HepG2 (cell line): ENCODE results near the gene DRC3. TPM values are rescaled to one million over a fixed set of nuclear protein-coding genes. Genes with fewer than 3 reads are reported as not detected.

Experiments used
- KAT8 ChIP-seq: IDR thresholded peaks from 2 replicates; pipeline ENCODE4 v1.6.1; 2016; ENCODE audit warnings: missing genetic modification reagents, missing compliant biosample characterization
- KDM1A ChIP-seq: IDR thresholded peaks from 2 replicates; pipeline ENCODE4 v1.6.1; 2016; ENCODE audit warnings: missing compliant biosample characterization
- KDM6A ChIP-seq: IDR thresholded peaks from 2 replicates; pipeline ENCODE4 v1.6.1; 2016; ENCODE audit warnings: low read depth
- KMT2B ChIP-seq: IDR thresholded peaks from 2 replicates; pipeline ENCODE4 v1.6.1; 2016; ENCODE audit warnings: missing genetic modification reagents, missing compliant biosample characterization
- SALL1 ChIP-seq: sonication (generic); formaldehyde crosslinking; IDR thresholded peaks from 2 replicates; pipeline ENCODE4 v1.8.0; 2022; ENCODE audit warnings: mild to moderate bottlenecking, missing genetic modification reagents
- SIN3B ChIP-seq: fragments of 150-350 bp; IDR thresholded peaks from 2 replicates; pipeline ENCODE4 v1.6.1; 2014; ENCODE audit warnings: low read length
- SSRP1 ChIP-seq: IDR thresholded peaks from 2 replicates; pipeline ENCODE4 v1.6.1; 2016; ENCODE audit warnings: control low read depth
- TSC22D2 ChIP-seq: sonication (generic); formaldehyde crosslinking; IDR thresholded peaks from 2 replicates; pipeline ENCODE4 v1.5.1; 2020; ENCODE audit warnings: missing genetic modification reagents, mild to moderate bottlenecking, borderline replicate concordance
- ZBTB38 ChIP-seq: sonication (generic); formaldehyde crosslinking; IDR thresholded peaks from 2 replicates; pipeline ENCODE4 v1.5.1; 2020; ENCODE audit warnings: mild to moderate bottlenecking, missing genetic modification reagents
- ZNF3 ChIP-seq: IDR thresholded peaks from 2 replicates; pipeline ENCODE4 v1.7.0; 2017; ENCODE audit warnings: inconsistent platforms
- ZNF337 ChIP-seq: sonication (generic); formaldehyde crosslinking; IDR thresholded peaks from 2 replicates; pipeline ENCODE4 v1.5.1; 2020; ENCODE audit warnings: missing genetic modification reagents, low read depth, mild to moderate bottlenecking, borderline replicate concordance
- ZNF432 ChIP-seq: sonication (generic); formaldehyde crosslinking; IDR thresholded peaks from 2 replicates; pipeline ENCODE4 v1.5.0; 2020; ENCODE audit warnings: missing genetic modification reagents, mild to moderate bottlenecking, borderline replicate concordance
- ZNF775 ChIP-seq: sonication (generic); formaldehyde crosslinking; IDR thresholded peaks from 2 replicates; pipeline ENCODE4 v1.4.0; 2020; ENCODE audit warnings: missing genetic modification reagents, mild to moderate bottlenecking, moderate library complexity, borderline replicate concordance
- ZSCAN25 ChIP-seq: sonication (generic); formaldehyde crosslinking; IDR thresholded peaks from 2 replicates; pipeline ENCODE4 v1.8.0; 2022; ENCODE audit warnings: mild to moderate bottlenecking, missing genetic modification reagents
- polyA plus RNA-seq, 8 experiments: library from polyadenylated mRNA; depleted of rRNA in 3 of 8; stranded (reverse) in 7 of 8; unstranded in 1 of 8; fragments of >200 nt; fragmentation: Illumina TruSeq in 4 of 8; extraction: Trizol in 4 of 8; gene quantifications; 2 replicates each; pipeline versions ENCODE4 v1.2.1 to v1.2.3, GENCODE V29; 2011 to 2016; ENCODE audit warnings: low read depth in 4 of 8, missing spikeins in 1 of 8, mixed read lengths in 1 of 8; ENCODE audit not compliant: insufficient read depth in 1 of 8
- total RNA-seq, 5 experiments: library from RNA; depleted of rRNA; stranded (reverse); fragments of >200 nt; fragmentation: Illumina TruSeq; extraction: Trizol; gene quantifications; 2 replicates each; pipeline ENCODE4 v1.2.3, GENCODE V29; 2016; ENCODE audit warnings: low read depth in 1 of 5
- TF ChIP-seq, protein P1 (sequence below): sonication (generic); formaldehyde crosslinking; IDR thresholded peaks from 2 replicates; pipeline ENCODE4 v1.5.0; 2020; ENCODE audit warnings: mild to moderate bottlenecking, missing genetic modification reagents, borderline replicate concordance
- TF ChIP-seq, protein P2 (sequence below), 2 experiments: fragments of 450-650 bp in 1 of 2; sonication (generic) in 1 of 2; formaldehyde crosslinking; IDR thresholded peaks; 2 replicates each; pipeline versions ENCODE4 v1.5.0 to v1.8.0; 2020 to 2022; ENCODE audit warnings: mild to moderate bottlenecking in 1 of 2, missing genetic modification reagents in 1 of 2
- TF ChIP-seq, protein P3 (sequence below): fragments of 450-650 bp; IDR thresholded peaks from 2 replicates; pipeline ENCODE4 v1.6.1; 2017
- TF ChIP-seq, protein P4 (sequence below): sonication (generic); formaldehyde crosslinking; IDR thresholded peaks from 2 replicates; pipeline ENCODE4 v1.4.0; 2020; ENCODE audit warnings: missing genetic modification reagents
- TF ChIP-seq, protein P5 (sequence below): sonication (generic); formaldehyde crosslinking; conservative IDR thresholded peaks from 2 replicates; pipeline ENCODE4 v1.8.1; 2023; ENCODE audit warnings: missing genetic modification reagents

The DRC3 gene
- total and polyA plus RNA-seq, 2 of the 13 experiments (the other 11 are each of a cell fraction or from before 2014, with no cell fraction given): 0.53 to 0.87 TPM

DNA sequence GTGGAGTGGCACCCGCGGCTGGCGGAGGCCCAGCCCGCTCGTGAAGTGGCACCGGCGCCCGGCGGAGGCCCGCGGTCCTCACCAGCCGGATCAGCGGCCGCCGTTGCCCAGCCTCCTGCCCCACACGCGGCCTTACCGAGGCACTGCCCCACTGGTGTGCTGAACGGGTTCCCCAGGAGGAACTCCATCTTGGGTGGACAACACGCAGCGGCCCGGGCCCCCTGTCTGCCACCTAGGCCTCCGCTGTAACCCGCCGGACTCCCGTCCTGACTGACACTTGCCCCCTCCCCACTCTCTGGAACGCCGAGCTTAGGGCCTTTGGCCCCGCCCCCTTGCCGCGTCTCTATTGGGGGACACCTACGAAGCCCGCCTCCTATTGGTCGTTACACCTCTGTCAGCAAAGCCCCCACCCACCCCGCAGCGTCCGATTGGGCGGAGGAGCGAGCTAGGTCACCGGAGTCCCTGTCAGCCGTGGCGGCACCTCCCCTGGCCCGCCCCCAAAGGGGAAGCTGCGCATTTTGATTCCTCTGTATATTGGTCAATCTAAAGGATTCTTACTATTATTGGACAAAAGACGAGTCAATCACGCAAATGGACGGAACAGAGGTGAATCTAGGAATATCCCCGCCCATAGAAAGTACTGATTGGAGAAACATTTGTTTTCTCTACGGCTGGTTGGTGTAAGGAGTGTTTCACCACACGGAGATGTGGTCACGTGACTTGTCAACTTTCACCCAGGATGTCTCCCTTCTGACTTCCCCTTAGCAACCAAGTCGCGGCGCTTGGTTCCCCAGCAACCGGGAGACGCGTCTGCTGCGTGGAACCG lies at the start of gene DRC3, which contains the start of gene TOM1L2 (continued):
- TF ChIP-seq ZNF432 (CRISPR knock-in tag) (no peak), ZNF3 (no peak), KAT8 (CRISPR knock-in tag) (peak; percentile 33; the same call in 1 of the 2 replicates), ZNF775 (no peak), KMT2B (no peak), SSRP1 (no peak), TSC22D2 (CRISPR knock-in tag) (no peak), SALL1 (CRISPR knock-in tag) (peak; percentile 59), SIN3B (0 out of 2 replicates have a peak, but pooled peaks have one; percentile 33), KDM6A (no peak), KDM1A (no peak), ZBTB38 (no peak), ZSCAN25 (CRISPR knock-in tag) (peak; percentile 28; the same call in 1 of the 2 replicates), ZNF337 (CRISPR knock-in tag) (no peak)
- TF ChIP-seq, protein P1, sequence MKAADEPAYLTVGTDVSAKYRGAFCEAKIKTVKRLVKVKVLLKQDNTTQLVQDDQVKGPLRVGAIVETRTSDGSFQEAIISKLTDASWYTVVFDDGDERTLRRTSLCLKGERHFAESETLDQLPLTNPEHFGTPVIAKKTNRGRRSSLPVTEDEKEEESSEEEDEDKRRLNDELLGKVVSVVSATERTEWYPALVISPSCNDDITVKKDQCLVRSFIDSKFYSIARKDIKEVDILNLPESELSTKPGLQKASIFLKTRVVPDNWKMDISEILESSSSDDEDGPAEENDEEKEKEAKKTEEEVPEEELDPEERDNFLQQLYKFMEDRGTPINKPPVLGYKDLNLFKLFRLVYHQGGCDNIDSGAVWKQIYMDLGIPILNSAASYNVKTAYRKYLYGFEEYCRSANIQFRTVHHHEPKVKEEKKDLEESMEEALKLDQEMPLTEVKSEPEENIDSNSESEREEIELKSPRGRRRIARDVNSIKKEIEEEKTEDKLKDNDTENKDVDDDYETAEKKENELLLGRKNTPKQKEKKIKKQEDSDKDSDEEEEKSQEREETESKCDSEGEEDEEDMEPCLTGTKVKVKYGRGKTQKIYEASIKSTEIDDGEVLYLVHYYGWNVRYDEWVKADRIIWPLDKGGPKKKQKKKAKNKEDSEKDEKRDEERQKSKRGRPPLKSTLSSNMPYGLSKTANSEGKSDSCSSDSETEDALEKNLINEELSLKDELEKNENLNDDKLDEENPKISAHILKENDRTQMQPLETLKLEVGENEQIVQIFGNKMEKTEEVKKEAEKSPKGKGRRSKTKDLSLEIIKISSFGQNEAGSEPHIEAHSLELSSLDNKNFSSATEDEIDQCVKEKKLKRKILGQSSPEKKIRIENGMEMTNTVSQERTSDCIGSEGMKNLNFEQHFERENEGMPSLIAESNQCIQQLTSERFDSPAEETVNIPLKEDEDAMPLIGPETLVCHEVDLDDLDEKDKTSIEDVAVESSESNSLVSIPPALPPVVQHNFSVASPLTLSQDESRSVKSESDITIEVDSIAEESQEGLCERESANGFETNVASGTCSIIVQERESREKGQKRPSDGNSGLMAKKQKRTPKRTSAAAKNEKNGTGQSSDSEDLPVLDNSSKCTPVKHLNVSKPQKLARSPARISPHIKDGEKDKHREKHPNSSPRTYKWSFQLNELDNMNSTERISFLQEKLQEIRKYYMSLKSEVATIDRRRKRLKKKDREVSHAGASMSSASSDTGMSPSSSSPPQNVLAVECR (CRISPR knock-in tag): peak; percentile 83
- TF ChIP-seq, protein P2, sequence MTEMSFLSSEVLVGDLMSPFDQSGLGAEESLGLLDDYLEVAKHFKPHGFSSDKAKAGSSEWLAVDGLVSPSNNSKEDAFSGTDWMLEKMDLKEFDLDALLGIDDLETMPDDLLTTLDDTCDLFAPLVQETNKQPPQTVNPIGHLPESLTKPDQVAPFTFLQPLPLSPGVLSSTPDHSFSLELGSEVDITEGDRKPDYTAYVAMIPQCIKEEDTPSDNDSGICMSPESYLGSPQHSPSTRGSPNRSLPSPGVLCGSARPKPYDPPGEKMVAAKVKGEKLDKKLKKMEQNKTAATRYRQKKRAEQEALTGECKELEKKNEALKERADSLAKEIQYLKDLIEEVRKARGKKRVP (CRISPR knock-in tag; IDR thresholded peaks at IDR 0.05): peak in 1 of 2 experiments; percentile 29; a peak in 1 of 4 replicates
- TF ChIP-seq, protein P3, sequence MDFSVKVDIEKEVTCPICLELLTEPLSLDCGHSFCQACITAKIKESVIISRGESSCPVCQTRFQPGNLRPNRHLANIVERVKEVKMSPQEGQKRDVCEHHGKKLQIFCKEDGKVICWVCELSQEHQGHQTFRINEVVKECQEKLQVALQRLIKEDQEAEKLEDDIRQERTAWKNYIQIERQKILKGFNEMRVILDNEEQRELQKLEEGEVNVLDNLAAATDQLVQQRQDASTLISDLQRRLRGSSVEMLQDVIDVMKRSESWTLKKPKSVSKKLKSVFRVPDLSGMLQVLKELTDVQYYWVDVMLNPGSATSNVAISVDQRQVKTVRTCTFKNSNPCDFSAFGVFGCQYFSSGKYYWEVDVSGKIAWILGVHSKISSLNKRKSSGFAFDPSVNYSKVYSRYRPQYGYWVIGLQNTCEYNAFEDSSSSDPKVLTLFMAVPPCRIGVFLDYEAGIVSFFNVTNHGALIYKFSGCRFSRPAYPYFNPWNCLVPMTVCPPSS: peak; percentile 89; the same call in 1 of the 2 replicates
- TF ChIP-seq, protein P4, sequence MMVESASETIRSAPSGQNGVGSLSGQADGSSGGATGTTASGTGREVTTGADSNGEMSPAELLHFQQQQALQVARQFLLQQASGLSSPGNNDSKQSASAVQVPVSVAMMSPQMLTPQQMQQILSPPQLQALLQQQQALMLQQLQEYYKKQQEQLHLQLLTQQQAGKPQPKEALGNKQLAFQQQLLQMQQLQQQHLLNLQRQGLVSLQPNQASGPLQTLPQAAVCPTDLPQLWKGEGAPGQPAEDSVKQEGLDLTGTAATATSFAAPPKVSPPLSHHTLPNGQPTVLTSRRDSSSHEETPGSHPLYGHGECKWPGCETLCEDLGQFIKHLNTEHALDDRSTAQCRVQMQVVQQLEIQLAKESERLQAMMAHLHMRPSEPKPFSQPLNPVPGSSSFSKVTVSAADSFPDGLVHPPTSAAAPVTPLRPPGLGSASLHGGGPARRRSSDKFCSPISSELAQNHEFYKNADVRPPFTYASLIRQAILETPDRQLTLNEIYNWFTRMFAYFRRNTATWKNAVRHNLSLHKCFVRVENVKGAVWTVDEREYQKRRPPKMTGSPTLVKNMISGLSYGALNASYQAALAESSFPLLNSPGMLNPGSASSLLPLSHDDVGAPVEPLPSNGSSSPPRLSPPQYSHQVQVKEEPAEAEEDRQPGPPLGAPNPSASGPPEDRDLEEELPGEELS: no peak
- TF ChIP-seq, protein P5, sequence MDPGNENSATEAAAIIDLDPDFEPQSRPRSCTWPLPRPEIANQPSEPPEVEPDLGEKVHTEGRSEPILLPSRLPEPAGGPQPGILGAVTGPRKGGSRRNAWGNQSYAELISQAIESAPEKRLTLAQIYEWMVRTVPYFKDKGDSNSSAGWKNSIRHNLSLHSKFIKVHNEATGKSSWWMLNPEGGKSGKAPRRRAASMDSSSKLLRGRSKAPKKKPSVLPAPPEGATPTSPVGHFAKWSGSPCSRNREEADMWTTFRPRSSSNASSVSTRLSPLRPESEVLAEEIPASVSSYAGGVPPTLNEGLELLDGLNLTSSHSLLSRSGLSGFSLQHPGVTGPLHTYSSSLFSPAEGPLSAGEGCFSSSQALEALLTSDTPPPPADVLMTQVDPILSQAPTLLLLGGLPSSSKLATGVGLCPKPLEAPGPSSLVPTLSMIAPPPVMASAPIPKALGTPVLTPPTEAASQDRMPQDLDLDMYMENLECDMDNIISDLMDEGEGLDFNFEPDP (CRISPR knock-in tag): no peak
